Putamen (tissue), 1 donor: ENCODE data around the gene C11orf65.

Experiments
- DNase-seq: peaks from one replicate; pipeline ENCODE4 v3.0.0-alpha.2; 2016; ENCODE audit warnings: low spot score

The C11orf65 gene

DNA sequence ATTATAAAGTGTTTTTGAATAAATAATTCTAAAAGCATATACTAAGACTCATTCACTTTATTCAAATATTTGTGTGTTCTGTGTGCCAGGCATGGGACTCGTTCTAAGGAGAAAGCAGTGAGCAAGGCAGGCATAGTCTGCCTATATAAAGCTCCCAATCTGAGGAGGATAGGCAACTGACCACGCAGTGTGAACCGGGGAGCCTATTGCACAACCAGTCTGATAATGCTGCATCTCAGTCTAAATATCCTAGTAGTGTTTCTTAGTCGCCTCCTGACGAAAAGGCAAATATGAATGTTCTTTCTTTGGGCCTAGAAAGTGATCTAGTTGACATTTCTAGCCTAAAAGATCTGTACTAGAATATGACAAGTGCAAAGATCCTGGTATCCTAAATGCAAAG lies 98.3 kb downstream of the C11orf65 start:
- no peak for DNase-seq

- DNase-seq, result no peak
Observed at GRCh38 chr11:108368134-108368533, 99.2 kb downstream of the C11orf65 start.

DNA sequence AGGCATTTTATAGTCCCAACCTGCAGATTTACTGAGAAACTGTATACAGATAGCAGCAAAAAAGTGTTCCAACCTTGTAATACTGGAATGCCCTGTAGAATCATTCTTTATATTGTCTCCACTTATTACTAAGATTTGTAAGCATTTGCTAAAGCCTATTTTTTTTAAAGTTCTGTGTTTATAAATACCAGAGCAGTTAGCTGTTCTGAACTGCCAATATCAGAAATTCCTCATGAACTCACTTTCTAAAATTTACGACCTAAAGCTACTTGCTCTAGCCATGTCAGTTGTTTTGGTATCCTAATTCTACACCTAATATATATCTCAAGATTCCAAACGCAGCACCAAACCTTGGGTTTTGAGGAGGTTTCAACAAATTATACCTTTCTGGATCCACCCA lies 103.2 kb downstream of the C11orf65 start:
- no peak for DNase-seq

DNA sequence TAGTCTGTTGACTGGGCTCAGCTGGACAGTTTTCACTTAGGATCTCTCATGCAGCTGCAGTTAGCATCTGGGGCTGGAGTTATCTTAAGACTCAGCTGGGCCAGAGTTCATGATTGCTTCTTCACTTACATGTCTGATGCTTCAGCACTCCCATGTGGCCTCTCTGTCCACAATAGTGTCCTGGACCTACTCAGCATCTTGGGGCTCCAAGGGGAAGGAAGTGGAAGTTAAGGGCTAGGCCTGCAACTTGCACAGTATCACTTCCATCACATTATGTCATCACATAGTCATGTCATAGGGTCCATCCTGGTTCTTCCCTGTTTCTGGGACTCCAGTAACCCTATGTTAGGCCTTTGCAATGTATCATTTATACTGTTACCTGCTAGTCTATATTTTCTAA lies 115.9 kb downstream of the C11orf65 start:
- no peak for DNase-seq

GRCh38 chr11:108346451-108346850 lies 120.9 kb downstream of the C11orf65 start:
- DNase-seq, result no peak

DNA sequence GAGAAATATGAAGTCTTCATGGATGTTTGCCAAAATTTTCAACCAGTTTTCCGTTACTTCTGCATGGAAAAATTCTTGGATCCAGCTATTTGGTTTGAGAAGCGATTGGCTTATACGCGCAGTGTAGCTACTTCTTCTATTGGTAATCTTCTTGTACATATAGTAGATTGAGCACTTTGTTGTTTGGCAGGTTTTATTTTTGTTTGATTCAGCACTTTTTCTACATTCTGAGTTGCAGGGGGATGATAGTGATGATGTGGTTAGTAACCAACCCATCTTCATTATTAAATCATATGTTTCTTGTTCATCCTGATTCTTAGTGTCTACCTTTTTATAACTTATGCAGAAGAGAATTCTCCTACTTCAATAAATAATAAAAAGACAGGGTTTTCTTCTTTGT lies 121.6 kb downstream of the C11orf65 start:
- no peak for DNase-seq

GRCh38 chr11:108343714-108344113 lies 123.6 kb downstream of the C11orf65 start:
- DNase-seq, result no peak

GRCh38 chr11:108341654-108342053 lies 125.7 kb downstream of the C11orf65 start:
- DNase-seq, result no peak

- DNase-seq, result peak; percentile 43
Observed at GRCh38 chr11:108340973-108341372, 126.4 kb downstream of the C11orf65 start.

GRCh38 chr11:108338750-108339149 lies 128.6 kb downstream of the C11orf65 start:
- no peak for DNase-seq

- DNase-seq, result no peak
Observed at GRCh38 chr11:108333403-108333899, 133.9 kb downstream of the C11orf65 start.
